ENCODE data around the gene TFAP2C.

TFAP2C gene

DNA sequence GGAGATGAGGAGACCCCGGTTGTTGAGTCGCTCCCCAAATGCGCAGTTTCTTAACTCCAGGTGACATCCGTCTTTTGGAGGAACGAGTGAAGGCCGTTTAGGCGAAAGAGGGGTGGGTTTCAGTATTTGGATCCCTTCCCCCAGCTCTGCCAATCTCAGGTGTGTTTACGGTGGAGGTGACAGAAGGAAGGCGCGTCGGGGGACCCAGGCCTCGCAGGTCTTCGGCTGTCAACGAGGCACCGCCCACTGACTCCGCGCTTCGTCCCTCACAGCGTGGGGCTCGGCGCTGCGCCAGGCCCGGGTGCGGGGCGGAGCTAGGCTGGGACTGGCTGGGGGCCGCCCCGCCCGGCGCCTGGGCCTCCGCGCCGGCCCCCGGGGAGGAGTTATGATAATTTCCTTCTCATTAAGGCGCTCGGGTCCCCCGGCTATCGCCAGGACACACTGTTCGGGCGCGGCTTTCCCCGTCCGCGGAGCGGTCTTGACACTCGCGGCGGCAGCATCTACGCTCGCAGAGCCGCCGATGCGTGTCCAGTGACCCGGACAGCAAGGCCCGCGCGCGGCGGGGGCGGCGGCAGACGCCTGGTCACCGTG is at the start of gene TFAP2C:
Gene TFAP2C, plus strand, starts transcription at position 434 of the 591 bp plus-strand sequence. CDS start 239 bp downstream, outside the sequence.
- DNase-seq (ENCODE audit: low spot score): no peak

- no peak for DNase-seq (ENCODE audit: low spot score)
These were observed 48.9 kb upstream of the TFAP2C start for GRCh38 chr20:56580226-56580625.

DNA sequence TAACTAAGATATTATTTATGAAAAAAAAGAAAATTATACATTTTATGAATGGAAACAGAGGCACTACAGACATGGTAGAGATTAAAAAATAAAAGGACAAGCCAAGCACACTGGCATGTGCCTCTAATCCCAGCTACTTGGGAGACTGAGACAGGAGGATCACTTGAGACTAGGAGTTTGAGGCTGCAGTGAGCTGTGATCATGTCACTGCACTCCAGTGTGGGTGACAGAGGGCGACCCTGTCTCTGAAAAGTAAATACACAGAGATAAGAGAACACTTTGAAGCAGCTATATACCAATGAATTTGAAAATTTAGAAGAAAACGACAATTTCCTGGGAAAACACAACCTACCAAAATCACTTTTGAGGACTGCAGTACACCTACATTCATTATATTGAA is 47.4 kb upstream of the TFAP2C start:
- no peak for DNase-seq (ENCODE audit: low spot score)

GRCh38 chr20:56582542-56582941 is 46.6 kb upstream of the TFAP2C start:
- no peak for DNase-seq (ENCODE audit: low spot score)

DNA sequence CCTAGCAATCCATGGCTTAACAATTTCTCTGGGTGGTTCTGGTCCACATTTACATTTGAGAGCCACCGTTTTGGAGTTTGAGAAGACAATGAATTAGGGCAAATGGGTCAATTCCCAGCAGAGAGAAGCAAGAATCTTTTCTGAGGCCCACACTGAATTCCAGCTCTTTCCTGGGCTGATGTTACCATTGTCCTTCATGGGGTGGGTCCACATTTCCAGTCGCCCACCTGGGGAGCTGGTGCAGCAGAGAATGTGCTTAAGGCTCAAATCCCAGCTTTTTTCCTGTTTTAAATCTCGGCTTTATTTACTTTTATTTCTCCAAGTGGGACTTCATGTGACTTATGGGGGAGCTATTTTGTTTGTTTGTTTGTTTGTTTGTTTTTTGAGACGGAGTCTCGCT is 44.2 kb upstream of the TFAP2C start:
- no peak for DNase-seq (ENCODE audit: low spot score)

- DNase-seq (ENCODE audit: low spot score): no peak
These were observed 41.6 kb upstream of the TFAP2C start for GRCh38 chr20:56587307-56588041.

DNA sequence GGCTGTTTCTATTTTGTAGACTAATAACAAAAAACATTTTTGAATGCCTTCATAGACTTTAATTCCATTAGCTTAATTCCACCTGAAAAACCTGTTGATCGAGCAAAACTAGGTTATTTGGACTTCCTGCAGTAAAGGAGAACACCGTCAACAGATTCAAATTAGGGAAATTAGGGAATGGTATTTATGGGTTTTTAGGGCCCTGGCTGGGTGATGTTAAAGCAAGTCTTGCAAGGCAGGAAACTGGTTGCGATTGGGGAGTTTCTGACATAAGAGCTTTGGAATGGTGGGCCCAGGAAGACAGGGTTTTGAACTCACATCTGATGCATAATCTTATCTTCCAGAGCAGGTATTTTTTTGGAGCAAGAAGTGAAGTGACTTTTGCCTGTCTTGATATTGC is 40.1 kb upstream of the TFAP2C start:
- DNase-seq (ENCODE audit: low spot score): no peak

DNA sequence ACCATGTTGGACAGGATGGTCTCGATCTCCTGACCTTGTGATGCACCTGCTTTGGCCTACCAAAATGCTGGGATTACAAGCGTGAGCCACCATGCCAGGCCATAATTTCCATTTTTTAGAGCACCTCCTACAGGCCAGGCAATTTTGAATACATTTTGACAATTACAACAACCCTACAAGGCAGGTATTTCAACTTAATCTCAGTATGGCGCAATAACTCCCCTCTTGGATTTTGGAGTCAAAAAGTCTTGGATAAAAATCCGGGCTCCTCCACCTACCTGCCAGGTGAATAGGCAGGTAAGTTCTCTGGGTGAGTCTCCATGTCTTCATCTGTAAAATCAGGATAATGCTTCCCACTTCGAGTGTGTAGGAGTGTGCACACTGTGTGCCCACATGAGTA is 39.5 kb upstream of the TFAP2C start:
- DNase-seq (ENCODE audit: low spot score): no peak

DNA sequence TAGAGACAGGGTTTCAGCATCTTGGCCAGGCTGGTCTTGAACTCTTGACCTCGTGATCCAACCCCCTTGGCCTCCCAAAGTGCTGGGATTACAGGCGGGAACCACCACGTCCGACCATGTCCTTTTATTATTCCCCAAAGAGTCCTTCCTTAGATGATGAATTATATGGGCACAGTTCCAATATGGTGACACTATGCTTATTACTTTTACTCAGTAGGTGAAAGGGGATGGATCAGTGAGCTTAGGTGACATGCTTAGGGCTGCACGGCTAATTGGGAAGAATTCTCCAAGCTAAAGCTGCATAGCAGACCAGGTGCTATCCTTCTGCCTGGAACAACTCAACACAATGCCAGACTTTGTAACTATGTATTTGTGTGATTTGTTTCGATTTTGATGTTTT is 38.2 kb upstream of the TFAP2C start:
- DNase-seq (ENCODE audit: low spot score): no peak

GRCh38 chr20:56592211-56592610 is 36.9 kb upstream of the TFAP2C start:
- no peak for DNase-seq (ENCODE audit: low spot score)

GRCh38 chr20:56592817-56593216 is 36.3 kb upstream of the TFAP2C start:
- no peak for DNase-seq (ENCODE audit: low spot score)

GRCh38 chr20:56595746-56596475 is 33.2 kb upstream of the TFAP2C start:
- DNase-seq (ENCODE audit: low spot score): no peak

DNA sequence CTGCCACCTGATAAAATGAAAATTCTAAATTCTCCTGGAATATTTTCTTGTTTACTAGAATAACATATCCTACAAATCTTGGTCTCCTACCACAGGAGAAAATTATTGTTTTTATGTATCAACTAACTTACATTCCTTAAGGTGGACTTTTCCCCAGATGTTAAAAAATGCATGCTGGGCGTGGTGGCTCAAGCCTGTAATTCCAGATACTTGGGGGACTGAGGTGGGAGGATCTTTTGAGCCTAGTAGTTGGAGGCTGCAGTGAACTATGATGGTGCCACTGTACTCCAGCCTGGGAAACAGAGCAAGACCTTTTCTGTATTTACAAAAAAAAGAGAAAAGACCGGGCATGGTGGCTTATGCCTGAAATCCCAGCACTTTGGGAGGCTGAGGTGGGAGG is 27.9 kb upstream of the TFAP2C start:
- DNase-seq (ENCODE audit: low spot score): no peak

DNA sequence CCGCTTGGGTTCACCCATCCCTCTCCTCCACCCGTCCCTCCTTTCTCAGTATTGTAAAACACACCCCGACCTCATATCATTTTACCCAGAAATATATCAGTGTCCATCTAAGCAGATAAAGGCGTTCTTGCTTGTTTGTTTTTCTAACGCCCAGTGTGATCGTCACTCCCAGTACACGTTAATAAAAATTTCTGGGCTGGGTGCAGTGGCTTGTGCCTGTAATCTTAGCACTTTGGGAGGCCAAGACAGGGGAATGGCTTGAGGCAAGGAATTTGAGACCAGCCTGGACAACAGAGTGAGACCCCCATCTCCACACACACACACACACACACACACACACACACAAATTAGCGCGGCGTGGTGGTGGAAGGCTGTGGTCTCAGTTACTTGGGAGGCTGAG is 24.4 kb upstream of the TFAP2C start:
- no peak for DNase-seq (ENCODE audit: low spot score)

GRCh38 chr20:56605261-56605996 is 23.7 kb upstream of the TFAP2C start:
- DNase-seq (ENCODE audit: low spot score): no peak

DNA sequence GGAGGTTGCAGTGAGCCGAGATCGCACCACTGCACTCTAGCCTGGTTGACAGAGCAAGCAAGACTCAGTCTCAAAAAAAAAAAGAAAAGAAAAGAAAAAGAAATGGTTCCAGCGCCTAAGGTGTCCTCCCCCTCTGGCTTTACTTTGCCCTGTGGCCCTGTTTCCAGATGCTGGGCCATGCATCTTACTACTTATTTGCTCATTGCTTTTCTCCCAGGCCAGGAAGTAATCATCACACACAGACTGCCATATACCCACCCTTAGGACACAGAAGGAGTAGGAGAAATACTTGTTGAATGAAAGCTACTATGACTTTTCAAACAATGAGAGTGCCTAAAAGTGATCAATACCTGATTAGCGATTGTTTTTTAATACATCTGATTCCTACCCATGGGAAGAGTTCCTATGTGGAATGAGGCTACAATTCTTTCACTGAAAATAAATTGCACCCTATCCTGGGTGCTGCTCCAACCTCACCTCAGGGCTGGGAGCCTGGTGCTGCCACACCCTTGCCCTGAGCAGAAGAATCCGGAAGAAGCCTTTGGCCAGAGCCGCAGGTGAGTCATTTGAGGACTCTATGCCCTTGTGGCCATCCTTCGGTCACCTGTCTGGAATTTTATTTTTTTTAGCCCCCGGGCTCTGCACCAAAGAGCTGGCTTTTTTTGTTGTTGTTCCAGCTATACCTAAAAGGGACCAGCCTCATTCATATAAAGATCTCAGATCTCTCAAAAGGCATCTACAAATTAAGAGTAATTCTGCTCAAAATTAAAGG is 22.7 kb upstream of the TFAP2C start:
- DNase-seq (ENCODE audit: low spot score): no peak

- DNase-seq (ENCODE audit: low spot score): no peak
These were observed 21.9 kb upstream of the TFAP2C start for GRCh38 chr20:56607061-56607704.

DNA sequence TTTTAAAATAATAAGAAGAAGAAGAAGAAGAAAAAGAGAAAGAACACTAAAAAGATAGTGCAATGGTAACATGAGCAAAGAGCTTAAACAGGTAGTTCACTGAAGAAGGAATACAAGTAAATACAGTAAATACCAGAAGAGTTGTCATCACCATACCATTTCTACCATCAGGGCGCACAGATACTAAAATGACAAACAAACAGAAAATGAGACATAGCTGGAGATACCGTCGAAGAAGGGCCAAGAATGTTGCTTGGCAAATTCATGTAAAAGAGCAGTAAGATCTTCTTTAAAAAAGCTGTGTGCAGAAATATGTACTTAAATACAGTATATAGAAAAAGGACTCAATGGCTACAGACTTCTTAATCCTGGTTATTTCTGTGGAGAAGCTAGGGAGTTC is 20.7 kb upstream of the TFAP2C start:
- no peak for DNase-seq (ENCODE audit: low spot score)

DNA sequence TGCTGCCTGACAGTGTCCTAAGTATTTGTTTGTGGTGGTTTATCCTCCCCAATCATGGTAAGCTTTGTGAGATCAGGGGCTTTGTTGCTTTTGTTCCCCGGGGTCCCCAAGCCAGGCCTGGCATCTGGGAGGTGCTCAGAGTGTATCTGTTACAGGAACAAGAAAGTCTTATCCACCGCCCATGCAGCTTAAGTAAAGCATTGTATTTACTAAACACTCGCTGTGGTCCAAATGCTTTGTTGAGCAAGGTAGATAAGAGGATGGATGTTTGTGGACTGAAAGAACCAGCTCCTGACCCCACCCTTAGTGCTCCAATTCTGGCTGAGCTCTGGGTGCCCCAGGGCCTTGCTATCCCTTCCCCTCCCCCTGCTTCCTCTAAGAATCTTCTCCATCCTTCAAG is 19.8 kb upstream of the TFAP2C start:
- DNase-seq (ENCODE audit: low spot score): no peak

DNA sequence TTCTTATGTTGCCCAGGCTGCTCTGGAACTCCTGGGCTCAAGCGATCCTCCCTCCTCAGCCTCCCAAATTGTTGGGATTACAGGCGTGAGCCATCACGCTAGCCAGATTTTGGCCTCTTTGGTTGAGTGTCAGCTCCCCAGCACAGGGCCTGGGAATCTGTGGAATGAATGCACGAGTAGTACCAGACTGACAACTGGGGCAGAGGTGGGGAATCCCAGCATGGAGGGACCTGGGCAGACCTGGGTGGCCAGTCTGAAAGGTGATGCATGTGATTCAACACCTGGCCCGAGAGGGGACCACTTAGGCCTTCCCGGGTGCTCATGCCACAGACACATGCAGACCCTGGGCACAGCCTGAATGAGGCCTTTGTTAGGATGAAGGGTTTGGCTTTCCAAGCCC is 19.0 kb upstream of the TFAP2C start:
- no peak for DNase-seq (ENCODE audit: low spot score)

DNA sequence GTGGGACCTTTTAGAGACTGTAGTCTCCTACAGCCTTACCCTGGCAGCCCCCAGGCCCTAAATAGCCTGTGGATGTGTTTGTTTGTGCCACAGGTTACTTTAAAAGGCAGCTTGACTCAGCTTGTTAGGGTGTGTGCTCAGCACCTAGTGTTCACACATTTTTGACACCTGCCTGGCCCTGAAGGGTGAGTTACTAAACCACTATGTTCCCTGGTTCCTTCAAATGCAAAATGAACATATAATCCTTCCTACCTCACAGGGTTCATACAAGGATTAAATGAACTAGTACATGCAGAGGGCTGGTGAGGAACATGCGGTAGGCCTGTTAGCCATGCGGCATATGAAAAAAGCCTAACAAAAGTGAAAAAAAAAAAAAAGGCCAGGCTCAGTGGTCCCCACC is 14.9 kb upstream of the TFAP2C start:
- DNase-seq (ENCODE audit: low spot score): no peak

Measured in hematopoietic multipotent progenitor cell treated with erythropoietin and hydrocortisone succinate and interleukin-3 and kit ligand, for 17 days (in vitro differentiated cells).